Ishikawa (cell line): ENCODE measurements around the gene ANKRD44.

Source experiments
- CEBPB ChIP-seq: IDR thresholded peaks from 2 replicates; pipeline ENCODE4 v1.6.1; 2012
- CREB1 ChIP-seq: IDR thresholded peaks from 2 replicates; pipeline ENCODE4 v1.6.1; 2012; ENCODE audit warnings: low read depth
- EGR1 ChIP-seq: IDR thresholded peaks from 2 replicates; pipeline ENCODE4 v1.6.1; 2012
- EP300 ChIP-seq: IDR thresholded peaks from 2 replicates; pipeline ENCODE4 v1.6.1; 2012; ENCODE audit warnings: borderline replicate concordance
- FOXM1 ChIP-seq: IDR thresholded peaks from 2 replicates; pipeline ENCODE4 v1.6.1; 2012; ENCODE audit warnings: low read depth, borderline replicate concordance
- NFIC ChIP-seq: IDR thresholded peaks from 2 replicates; pipeline ENCODE4 v1.6.1; 2012
- RAD21 ChIP-seq: IDR thresholded peaks from 2 replicates; pipeline ENCODE4 v1.6.1; 2012; ENCODE audit warnings: low read depth
- TAF1 ChIP-seq: IDR thresholded peaks from 2 replicates; pipeline ENCODE4 v1.6.1; 2012; ENCODE audit warnings: low read depth, mild to moderate bottlenecking
- TCF12 ChIP-seq: IDR thresholded peaks from 2 replicates; pipeline ENCODE4 v1.6.1; 2012; ENCODE audit warnings: low read depth
- TEAD4 ChIP-seq: IDR thresholded peaks from 2 replicates; pipeline ENCODE4 v1.6.1; 2012
- YY1 ChIP-seq: IDR thresholded peaks from 2 replicates; pipeline ENCODE4 v1.6.1; 2012; ENCODE audit warnings: low read depth
- ZBTB7A ChIP-seq: IDR thresholded peaks from 2 replicates; pipeline ENCODE4 v1.6.1; 2012; ENCODE audit warnings: low read depth
- TF ChIP-seq, protein P1 (sequence below): IDR thresholded peaks from 2 replicates; pipeline ENCODE4 v1.6.1; 2012
- TF ChIP-seq, protein P2 (sequence below): IDR thresholded peaks from 2 replicates; pipeline ENCODE4 v1.6.1; 2012; ENCODE audit warnings: low read depth, mild to moderate bottlenecking
- TF ChIP-seq, protein P3 (sequence below): IDR thresholded peaks from 2 replicates; pipeline ENCODE4 v1.6.1; 2012

Gene ANKRD44

DNA sequence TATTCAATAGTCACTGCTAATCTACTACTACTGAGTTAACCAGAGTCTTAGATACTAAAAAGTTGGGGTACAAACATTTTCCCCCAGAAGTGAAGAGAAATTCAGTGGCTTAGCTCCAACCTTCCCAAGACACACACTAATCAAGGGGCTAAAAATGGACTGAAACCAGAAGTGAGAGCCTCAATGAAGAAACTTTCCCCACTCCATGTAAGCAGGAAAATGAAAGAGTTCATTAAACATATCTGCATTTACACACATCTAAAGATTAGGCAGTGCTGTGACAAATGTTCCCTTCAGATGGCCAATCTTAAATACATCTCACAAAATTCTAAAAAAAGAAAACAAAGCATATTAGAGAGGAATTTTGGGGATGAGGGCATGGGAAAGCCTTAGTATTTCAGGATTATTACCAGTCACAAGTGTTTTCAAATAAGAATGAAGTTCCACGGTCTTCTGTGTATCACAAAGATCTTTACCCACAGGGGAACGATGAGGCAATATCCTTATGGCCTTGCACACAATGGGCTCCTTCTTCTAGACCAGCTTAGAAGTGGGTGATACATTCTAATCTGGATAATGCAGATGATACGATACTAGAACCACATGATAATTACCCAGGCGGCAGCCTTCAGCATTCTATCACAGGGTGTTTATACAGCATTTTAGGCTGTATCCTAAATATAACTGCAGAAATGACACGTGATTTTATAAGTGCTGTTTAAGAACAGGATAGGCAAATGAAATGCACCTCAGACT is 17.1 kb downstream of the ANKRD44 start:
- no peak for TF ChIP-seq EP300
- TF ChIP-seq TEAD4, result no peak
- TF ChIP-seq NFIC, result no peak
- TF ChIP-seq, protein P1, sequence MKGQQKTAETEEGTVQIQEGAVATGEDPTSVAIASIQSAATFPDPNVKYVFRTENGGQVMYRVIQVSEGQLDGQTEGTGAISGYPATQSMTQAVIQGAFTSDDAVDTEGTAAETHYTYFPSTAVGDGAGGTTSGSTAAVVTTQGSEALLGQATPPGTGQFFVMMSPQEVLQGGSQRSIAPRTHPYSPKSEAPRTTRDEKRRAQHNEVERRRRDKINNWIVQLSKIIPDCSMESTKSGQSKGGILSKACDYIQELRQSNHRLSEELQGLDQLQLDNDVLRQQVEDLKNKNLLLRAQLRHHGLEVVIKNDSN, result no peak
- TF ChIP-seq YY1, result no peak
- TF ChIP-seq TCF12, result no peak
- TF ChIP-seq CEBPB, result no peak
- TF ChIP-seq ZBTB7A, result no peak
- no peak for TF ChIP-seq TAF1
- TF ChIP-seq EGR1, result no peak
- no peak for TF ChIP-seq FOXM1
- TF ChIP-seq RAD21, result no peak

DNA sequence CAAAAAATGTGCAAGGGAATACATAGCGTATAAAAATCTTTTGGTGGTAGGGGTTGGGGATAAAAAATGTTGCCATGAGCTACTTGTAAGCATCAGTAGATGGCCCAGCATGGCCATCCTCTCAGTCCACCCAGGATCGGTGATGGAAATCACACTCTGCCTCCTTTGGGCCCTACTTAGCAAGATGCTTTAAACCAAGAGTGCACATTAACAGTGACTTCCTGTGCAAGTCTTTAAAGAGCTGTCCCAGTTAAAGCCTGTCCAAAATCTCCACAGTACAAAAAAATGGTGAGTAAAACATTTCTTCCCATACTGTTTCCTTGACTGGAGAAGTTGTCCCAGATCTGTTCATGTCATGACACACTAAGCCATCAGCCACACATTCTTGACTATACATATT is 18.0 kb downstream of the ANKRD44 start:
- TF ChIP-seq, protein P1, result no peak
- TF ChIP-seq ZBTB7A, result no peak

DNA sequence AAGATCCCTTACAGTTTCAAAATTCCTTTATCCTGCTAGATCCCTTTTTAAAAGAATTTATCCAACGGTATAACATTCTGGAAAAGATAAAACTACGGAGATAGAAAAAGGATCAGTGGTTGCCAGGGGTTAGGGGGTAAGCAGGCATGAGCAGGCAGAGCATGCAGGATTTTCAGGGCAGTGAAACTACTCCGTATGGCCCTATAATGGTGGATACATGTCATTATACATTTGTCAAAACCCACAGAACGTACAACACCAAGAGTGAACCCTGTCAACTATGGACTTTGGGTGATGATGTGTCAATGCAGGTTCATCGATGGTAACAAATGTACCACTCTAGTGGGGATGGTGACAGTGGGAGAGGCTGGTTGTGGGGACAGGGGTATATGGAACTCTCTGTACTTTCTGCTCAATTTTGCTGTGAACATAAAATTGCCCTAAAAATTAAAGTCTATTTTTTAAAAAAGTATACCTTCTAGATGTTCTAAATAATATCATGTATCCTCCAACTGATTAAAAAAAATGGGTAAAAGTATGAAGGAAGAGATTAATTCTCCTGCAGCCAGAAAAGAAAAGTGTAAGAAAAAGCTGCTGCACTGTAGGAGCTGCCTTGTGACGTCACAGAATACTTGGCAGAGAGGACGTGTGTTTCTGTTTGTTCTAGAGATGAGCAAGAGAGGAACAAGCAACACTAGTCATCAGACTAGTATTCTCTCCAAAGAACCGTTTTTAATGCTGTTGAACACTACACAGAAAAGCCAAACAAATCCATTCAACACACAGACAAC is 23.6 kb downstream of the ANKRD44 start:
- TF ChIP-seq FOXM1, result no peak
- TF ChIP-seq YY1, result no peak
- TF ChIP-seq EGR1, result no peak
- no peak for TF ChIP-seq EP300
- TF ChIP-seq TEAD4, result no peak
- no peak for TF ChIP-seq TAF1
- TF ChIP-seq, protein P2, sequence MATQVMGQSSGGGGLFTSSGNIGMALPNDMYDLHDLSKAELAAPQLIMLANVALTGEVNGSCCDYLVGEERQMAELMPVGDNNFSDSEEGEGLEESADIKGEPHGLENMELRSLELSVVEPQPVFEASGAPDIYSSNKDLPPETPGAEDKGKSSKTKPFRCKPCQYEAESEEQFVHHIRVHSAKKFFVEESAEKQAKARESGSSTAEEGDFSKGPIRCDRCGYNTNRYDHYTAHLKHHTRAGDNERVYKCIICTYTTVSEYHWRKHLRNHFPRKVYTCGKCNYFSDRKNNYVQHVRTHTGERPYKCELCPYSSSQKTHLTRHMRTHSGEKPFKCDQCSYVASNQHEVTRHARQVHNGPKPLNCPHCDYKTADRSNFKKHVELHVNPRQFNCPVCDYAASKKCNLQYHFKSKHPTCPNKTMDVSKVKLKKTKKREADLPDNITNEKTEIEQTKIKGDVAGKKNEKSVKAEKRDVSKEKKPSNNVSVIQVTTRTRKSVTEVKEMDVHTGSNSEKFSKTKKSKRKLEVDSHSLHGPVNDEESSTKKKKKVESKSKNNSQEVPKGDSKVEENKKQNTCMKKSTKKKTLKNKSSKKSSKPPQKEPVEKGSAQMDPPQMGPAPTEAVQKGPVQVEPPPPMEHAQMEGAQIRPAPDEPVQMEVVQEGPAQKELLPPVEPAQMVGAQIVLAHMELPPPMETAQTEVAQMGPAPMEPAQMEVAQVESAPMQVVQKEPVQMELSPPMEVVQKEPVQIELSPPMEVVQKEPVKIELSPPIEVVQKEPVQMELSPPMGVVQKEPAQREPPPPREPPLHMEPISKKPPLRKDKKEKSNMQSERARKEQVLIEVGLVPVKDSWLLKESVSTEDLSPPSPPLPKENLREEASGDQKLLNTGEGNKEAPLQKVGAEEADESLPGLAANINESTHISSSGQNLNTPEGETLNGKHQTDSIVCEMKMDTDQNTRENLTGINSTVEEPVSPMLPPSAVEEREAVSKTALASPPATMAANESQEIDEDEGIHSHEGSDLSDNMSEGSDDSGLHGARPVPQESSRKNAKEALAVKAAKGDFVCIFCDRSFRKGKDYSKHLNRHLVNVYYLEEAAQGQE, result no peak
- TF ChIP-seq, protein P1, result no peak
- TF ChIP-seq NFIC, result no peak
- TF ChIP-seq CEBPB, result no peak
- TF ChIP-seq, protein P3, sequence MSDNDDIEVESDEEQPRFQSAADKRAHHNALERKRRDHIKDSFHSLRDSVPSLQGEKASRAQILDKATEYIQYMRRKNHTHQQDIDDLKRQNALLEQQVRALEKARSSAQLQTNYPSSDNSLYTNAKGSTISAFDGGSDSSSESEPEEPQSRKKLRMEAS, result no peak
- TF ChIP-seq TCF12, result no peak
- no peak for TF ChIP-seq ZBTB7A
- no peak for TF ChIP-seq CREB1
- no peak for TF ChIP-seq RAD21

DNA sequence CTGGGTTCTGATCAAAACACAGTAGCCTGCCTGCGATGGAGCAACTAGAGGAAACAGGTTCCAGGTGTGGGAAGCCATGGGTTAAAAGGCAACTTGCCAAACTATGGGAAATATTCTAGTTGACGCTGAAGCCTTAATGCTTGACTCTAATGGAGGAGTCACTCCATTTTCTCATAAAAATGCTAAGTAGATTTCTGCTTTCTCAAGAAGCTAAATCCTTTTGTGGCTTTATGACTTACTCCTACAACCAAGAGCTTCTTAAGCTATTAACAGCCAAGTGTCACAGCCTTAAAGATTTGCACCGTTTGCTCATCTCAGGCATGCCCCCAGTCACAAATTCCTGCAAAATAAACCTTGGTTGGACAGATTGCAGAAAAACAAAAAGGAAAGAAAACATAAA is 25.2 kb downstream of the ANKRD44 start:
- no peak for TF ChIP-seq ZBTB7A
- TF ChIP-seq YY1, result no peak
- no peak for TF ChIP-seq EGR1
- TF ChIP-seq EP300, result no peak
- no peak for TF ChIP-seq FOXM1
- TF ChIP-seq CEBPB, result no peak
- TF ChIP-seq, protein P3, result no peak
- no peak for TF ChIP-seq TAF1
- no peak for TF ChIP-seq TEAD4
- TF ChIP-seq NFIC, result no peak
- TF ChIP-seq CREB1, result no peak
- TF ChIP-seq, protein P2, result no peak
- TF ChIP-seq TCF12, result no peak
- no peak for TF ChIP-seq RAD21
- TF ChIP-seq, protein P1, result no peak

DNA sequence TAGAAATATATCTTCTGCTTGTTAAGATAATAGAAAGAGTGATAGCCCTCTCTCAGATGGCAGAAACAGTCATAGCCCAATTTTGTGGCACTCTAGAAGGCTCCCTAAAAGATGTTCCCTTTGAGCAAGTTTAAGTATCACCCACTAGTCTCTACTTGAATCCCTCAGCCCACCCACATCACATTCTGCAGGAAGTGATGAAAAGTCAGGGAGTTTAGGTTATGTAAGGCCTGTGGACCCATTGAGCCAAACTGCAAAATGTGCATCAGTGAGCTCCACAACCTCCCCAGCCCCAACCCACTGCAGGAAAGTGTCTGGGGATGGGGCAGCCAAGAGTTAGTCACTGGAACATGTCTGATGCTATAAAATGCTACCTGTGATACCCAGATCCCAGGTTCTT is 25.6 kb downstream of the ANKRD44 start:
- no peak for TF ChIP-seq NFIC
